Gastrocnemius medialis (tissue), 4 donors: ENCODE measurements around the gene SNX30.

Experiments used
- CTCF ChIP-seq, 5 experiments: fragments of 450-650 bp in 3 of 5; fragments of 200-600 bp in 2 of 5; sonication (generic) in 2 of 5; IDR thresholded peaks in 4 of 5; conservative IDR thresholded peaks in 1 of 5; 1 replicate in 4 of 5; 2 replicates in 1 of 5; pipeline ENCODE4 v1.5.1; 2016 to 2019; ENCODE audit warnings: antibody characterized with exemption in 5 of 5, mild to moderate bottlenecking in 3 of 5, moderate library complexity in 3 of 5
- POLR2A ChIP-seq, 2 donors: fragments of 450-650 bp; IDR thresholded peaks; one replicate each; pipeline ENCODE4 v1.6.1; 2017; ENCODE audit warnings: antibody characterized with exemption in 2 of 2, mild to moderate bottlenecking in 2 of 2, moderate library complexity in 2 of 2

DNA sequence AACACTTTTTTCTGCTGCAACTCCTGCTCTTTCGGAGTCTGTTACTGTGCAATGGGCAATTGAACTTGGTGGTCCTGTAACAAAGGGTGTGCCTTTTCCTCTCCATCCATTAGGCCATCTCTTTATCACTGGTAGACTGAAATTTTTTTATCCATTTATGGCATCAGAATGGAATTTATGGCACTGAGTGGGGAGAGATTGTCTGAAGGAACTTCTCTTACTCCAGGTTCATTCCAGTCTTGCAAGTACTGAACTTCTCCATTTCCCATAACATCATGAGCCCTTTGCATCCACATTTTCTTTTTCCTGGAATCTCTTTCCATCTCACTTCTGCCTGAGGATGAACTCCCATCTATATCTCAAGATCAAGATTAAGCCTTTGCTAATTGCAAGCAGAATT lies 130.1 kb downstream of the SNX30 start:
- TF ChIP-seq CTCF (IDR thresholded peaks at IDR 0.05 in 4 of 5, conservative IDR thresholded peaks at IDR 0.05 in 1 of 5) (no peak), POLR2A (IDR thresholded peaks at IDR 0.05) (no peak)
